ENCODE data around the gene TMEM178B. TPM values are rescaled to one million over a fixed set of nuclear protein-coding genes. Genes with fewer than 3 reads are reported as not detected.

TMEM178B gene
- total RNA-seq, 1 experiment from 2014 or later, result not detected

- no peak overlapping the region for H3K4me3 ChIP-seq
- peaks cover 71% of the 10 kb centered on the region for H3K27me3 ChIP-seq (ENCODE audit: insufficient read depth, low read depth)
- H3F3A ChIP-seq (ENCODE audit: insufficient read depth, low read depth), result no peaks in the 10 kb centered on the region
- TF ChIP-seq EZH2 (IDR thresholded peaks at IDR 0.05; ENCODE audit: low read depth) (no peak), CTCF (conservative IDR thresholded peaks at IDR 0.05) (no peak)
- intact Hi-C loops (cut with micrococcal nuclease; ENCODE audit: unreplicated experiment), result no loop called here
- H3K36me3 ChIP-seq (ENCODE audit: low read depth), result no peaks in the 10 kb centered on the region
- H4K20me1 ChIP-seq (ENCODE audit: insufficient read depth), result no peaks in the 10 kb centered on the region
- POLR2A ChIA-PET (ENCODE audit: unreplicated experiment), result no interaction called here
- CTCF ChIA-PET, result no interaction called here
- no peaks in the 10 kb centered on the region for H3K4me1 ChIP-seq (replicated peaks; ENCODE audit: insufficient read depth)
- H3K27ac ChIP-seq, result no peak overlapping the region
- no peak overlapping the region for H2AFZ ChIP-seq
- no peaks in the 10 kb centered on the region for H3K9me3 ChIP-seq (ENCODE audit: insufficient read depth, low read depth)
- no peaks in the 10 kb centered on the region for H3K79me2 ChIP-seq (ENCODE audit: low read depth)
- no peaks in the 10 kb centered on the region for H3K9me2 ChIP-seq (ENCODE audit: insufficient read depth)
- BruUV-seq (replicated peaks), result no TSS peak
- no peak for DNase-seq
- H3K4me2 ChIP-seq, result no peak overlapping the region
Measured at GRCh38 chr7:141409801-141410329, 336.0 kb downstream of the TMEM178B start.

DNA sequence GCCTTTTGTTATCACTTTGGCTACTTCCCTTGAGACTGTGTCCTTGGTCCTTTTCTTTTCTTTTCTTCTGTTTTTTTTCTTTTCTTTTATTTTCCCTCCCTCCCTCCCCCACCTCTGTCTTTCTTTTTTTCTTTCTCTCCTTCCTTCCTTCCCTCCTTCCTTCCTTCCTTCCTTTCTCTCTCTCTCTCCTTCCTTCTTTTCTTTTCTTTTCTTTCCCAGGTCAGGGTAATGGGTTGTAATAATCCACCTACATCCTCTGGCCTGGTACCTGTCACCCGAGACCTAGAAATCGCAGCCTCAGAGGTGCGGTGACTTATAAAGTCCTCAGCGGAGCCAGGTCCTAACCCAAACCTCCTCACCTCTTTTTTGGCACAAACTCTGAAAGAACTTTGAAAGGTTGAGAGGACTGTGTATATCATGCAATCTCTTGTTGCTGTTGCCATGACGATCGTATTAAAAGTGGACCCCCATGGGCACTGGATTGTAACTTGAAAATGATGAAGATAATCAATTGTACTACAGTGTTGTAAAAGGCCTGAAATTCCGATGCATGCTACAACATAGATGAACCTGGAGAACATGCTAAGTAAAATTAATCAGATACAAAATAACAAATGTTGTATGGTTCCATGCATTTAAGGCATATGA, 336.6 kb downstream of the TMEM178B start:
- Histone ChIP-seq H3K27ac (no peak overlapping the region), H3K4me2 (no peak overlapping the region), H3K9me3 (ENCODE audit: insufficient read depth, low read depth) (no peaks in the 10 kb centered on the region), H3K79me2 (ENCODE audit: low read depth) (no peaks in the 10 kb centered on the region), H3K4me1 (replicated peaks; ENCODE audit: insufficient read depth) (no peaks in the 10 kb centered on the region), H3K27me3 (ENCODE audit: insufficient read depth, low read depth) (peaks cover 74% of the 10 kb centered on the region), H3K36me3 (ENCODE audit: low read depth) (no peaks in the 10 kb centered on the region), H2AFZ (no peak overlapping the region), H3K9me2 (ENCODE audit: insufficient read depth) (no peaks in the 10 kb centered on the region), H3K4me3 (no peak overlapping the region), H4K20me1 (ENCODE audit: insufficient read depth) (no peaks in the 10 kb centered on the region), H3F3A (ENCODE audit: insufficient read depth, low read depth) (no peaks in the 10 kb centered on the region)
- CTCF ChIA-PET, result no interaction called here
- POLR2A ChIA-PET (ENCODE audit: unreplicated experiment), result no interaction called here
- TF ChIP-seq EZH2 (IDR thresholded peaks at IDR 0.05; ENCODE audit: low read depth) (no peak), CTCF (conservative IDR thresholded peaks at IDR 0.05) (no peak)
- DNase-seq, result no peak
- BruUV-seq (replicated peaks), result no TSS peak
- intact Hi-C loops (cut with micrococcal nuclease; ENCODE audit: unreplicated experiment), result no loop called here

GRCh38 chr7:141411133-141411532, 337.3 kb downstream of the TMEM178B start:
- no peaks in the 10 kb centered on the region for H3K9me3 ChIP-seq (ENCODE audit: insufficient read depth, low read depth)
- CTCF ChIA-PET, result no interaction called here
- H3K36me3 ChIP-seq (ENCODE audit: low read depth), result no peaks in the 10 kb centered on the region
- DNase-seq, result no peak
- no TSS peak for BruUV-seq (replicated peaks)
- H4K20me1 ChIP-seq (ENCODE audit: insufficient read depth), result no peaks in the 10 kb centered on the region
- intact Hi-C loops (cut with micrococcal nuclease; ENCODE audit: unreplicated experiment), result no loop called here
- no peak overlapping the region for H3K4me2 ChIP-seq
- no peaks in the 10 kb centered on the region for H3K4me1 ChIP-seq (replicated peaks; ENCODE audit: insufficient read depth)
- peaks cover 80% of the 10 kb centered on the region for H3K27me3 ChIP-seq (ENCODE audit: insufficient read depth, low read depth)
- H3F3A ChIP-seq (ENCODE audit: insufficient read depth, low read depth), result no peaks in the 10 kb centered on the region
- H3K4me3 ChIP-seq, result no peak overlapping the region
- no peaks in the 10 kb centered on the region for H3K79me2 ChIP-seq (ENCODE audit: low read depth)
- no peak overlapping the region for H3K27ac ChIP-seq
- no peak overlapping the region for H2AFZ ChIP-seq
- TF ChIP-seq EZH2 (IDR thresholded peaks at IDR 0.05; ENCODE audit: low read depth) (no peak), CTCF (conservative IDR thresholded peaks at IDR 0.05) (no peak)
- no peaks in the 10 kb centered on the region for H3K9me2 ChIP-seq (ENCODE audit: insufficient read depth)
- POLR2A ChIA-PET (ENCODE audit: unreplicated experiment), result no interaction called here

Measured in PC-9 (cell line).